Measurements from ENCODE around the gene PPIL6.

DNA sequence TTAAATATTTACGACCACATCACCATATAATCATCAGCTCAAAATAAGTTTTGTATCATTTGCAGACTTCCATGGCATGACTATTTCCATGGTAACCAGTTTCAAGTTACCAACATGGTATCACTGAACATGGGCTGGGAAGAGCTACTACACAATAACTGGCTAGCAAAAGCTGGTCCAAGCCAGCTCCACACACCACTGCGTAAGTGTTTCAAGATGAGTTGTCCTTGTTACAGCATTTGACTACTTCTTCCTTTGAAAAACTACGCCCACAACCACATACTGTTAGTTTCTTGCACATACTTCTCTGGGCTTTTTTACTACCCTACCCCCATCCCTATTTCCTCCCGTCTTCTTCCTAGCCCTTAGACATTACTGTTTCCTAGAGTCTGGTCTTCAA is 66.7 kb downstream of the PPIL6 start:
- TF ChIP-seq NFE2L1 (CRISPR knock-in tag; IDR thresholded peaks at IDR 0.05): no peak
- TF ChIP-seq SMAD3 (CRISPR knock-in tag; IDR thresholded peaks at IDR 0.05; ENCODE audit: borderline replicate concordance): no peak
- no peak for TF ChIP-seq ATF1 (CRISPR knock-in tag; IDR thresholded peaks at IDR 0.05)
- no peak for TF ChIP-seq FOXK1 (CRISPR knock-in tag; IDR thresholded peaks at IDR 0.05)
- TF ChIP-seq, protein P1, sequence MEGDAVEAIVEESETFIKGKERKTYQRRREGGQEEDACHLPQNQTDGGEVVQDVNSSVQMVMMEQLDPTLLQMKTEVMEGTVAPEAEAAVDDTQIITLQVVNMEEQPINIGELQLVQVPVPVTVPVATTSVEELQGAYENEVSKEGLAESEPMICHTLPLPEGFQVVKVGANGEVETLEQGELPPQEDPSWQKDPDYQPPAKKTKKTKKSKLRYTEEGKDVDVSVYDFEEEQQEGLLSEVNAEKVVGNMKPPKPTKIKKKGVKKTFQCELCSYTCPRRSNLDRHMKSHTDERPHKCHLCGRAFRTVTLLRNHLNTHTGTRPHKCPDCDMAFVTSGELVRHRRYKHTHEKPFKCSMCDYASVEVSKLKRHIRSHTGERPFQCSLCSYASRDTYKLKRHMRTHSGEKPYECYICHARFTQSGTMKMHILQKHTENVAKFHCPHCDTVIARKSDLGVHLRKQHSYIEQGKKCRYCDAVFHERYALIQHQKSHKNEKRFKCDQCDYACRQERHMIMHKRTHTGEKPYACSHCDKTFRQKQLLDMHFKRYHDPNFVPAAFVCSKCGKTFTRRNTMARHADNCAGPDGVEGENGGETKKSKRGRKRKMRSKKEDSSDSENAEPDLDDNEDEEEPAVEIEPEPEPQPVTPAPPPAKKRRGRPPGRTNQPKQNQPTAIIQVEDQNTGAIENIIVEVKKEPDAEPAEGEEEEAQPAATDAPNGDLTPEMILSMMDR (IDR thresholded peaks at IDR 0.05): no peak
